ENCODE data around the gene ETF1. TPM values are rescaled to one million over a fixed set of nuclear protein-coding genes. Genes with fewer than 3 reads are reported as not detected.

Gene ETF1
- total and polyA plus RNA-seq, 8 donors: 68.9 to 112 (median 80.0) TPM

GRCh38 chr5:138464008-138464387, 79.0 kb downstream of the ETF1 start:
- TF ChIP-seq CTCF (IDR thresholded peaks at IDR 0.05): peak; percentile 88 to 97
- peaks cover 0 to 8% of the 10 kb centered on the region in 2 donors for H3K27me3 ChIP-seq
- H3K4me3 ChIP-seq: peak overlapping the region; percentile 84
- H3K4me1 ChIP-seq: peaks cover 24 to 48% of the 10 kb centered on the region in 2 donors
- ATAC-seq: peak; percentile 80
- peak overlapping the region; percentile 95 to 99 for H3K27ac ChIP-seq
- peak; percentile 96 to 99 (median 99) for DNase-seq
- intact Hi-C loops (cut with DNase I): no loop called here
- H3K9me3 ChIP-seq: no peaks in the 10 kb centered on the region
- H3K36me3 ChIP-seq: peaks cover 0 to 18% of the 10 kb centered on the region in 2 donors

- H3K27me3 ChIP-seq: peaks cover 0 to 8% of the 10 kb centered on the region in 2 donors
- peak; percentile 7 for ATAC-seq
- no peak for TF ChIP-seq CTCF (IDR thresholded peaks at IDR 0.05)
- peaks cover 24 to 49% of the 10 kb centered on the region in 2 donors for H3K4me1 ChIP-seq
- H3K4me3 ChIP-seq: peak overlapping the region; percentile 84
- H3K27ac ChIP-seq: peak overlapping the region; percentile 95 to 99
- intact Hi-C loops (cut with DNase I): no loop called here
- no peaks in the 10 kb centered on the region for H3K9me3 ChIP-seq
- DNase-seq: peak in 1 of 4 donors; percentile 51
- peaks cover 0 to 18% of the 10 kb centered on the region in 2 donors for H3K36me3 ChIP-seq
Measured at GRCh38 chr5:138463419-138464007, 79.5 kb downstream of the ETF1 start.

GRCh38 chr5:138461343-138462125, 81.5 kb downstream of the ETF1 start:
- Histone ChIP-seq H3K36me3 (no peaks in the 10 kb centered on the region), H3K27ac (no peak overlapping the region), H3K4me3 (no peak overlapping the region), H3K9me3 (no peaks in the 10 kb centered on the region), H3K4me1 (peaks cover 14 to 36% of the 10 kb centered on the region in 2 donors), H3K27me3 (peaks cover 0 to 8% of the 10 kb centered on the region in 2 donors)
- DNase-seq (no peak), ATAC-seq (no peak)
- no peak for TF ChIP-seq CTCF (IDR thresholded peaks at IDR 0.05)
- intact Hi-C loops (cut with DNase I): no loop called here

- ATAC-seq: no peak
- TF ChIP-seq CTCF (IDR thresholded peaks at IDR 0.05): no peak
- H3K9me3 ChIP-seq: no peaks in the 10 kb centered on the region
- H3K36me3 ChIP-seq: no peaks in the 10 kb centered on the region
- H3K27ac ChIP-seq: no peak overlapping the region
- no peak for DNase-seq
- no peak overlapping the region for H3K4me3 ChIP-seq
- H3K27me3 ChIP-seq: no peaks in the 10 kb centered on the region
- H3K4me1 ChIP-seq: peaks cover 8 to 27% of the 10 kb centered on the region in 2 donors
- intact Hi-C loops (cut with DNase I): no loop called here
Measured at GRCh38 chr5:138460032-138460693, 82.9 kb downstream of the ETF1 start.

All from left lung (tissue), 10 donors.